ACHN (cell line): ENCODE results near the gene GALNT17.

Experiments
- DNase-seq: peaks from one replicate; pipeline ENCODE4 v3.0.0-alpha.2; 2015
- in situ Hi-C: cut with HindIII; loops from 2 replicates; pipeline ENCODE4 v1.10.0; 2017; ENCODE audit warnings: low sequenced_read_pairs, low pct_ligation_motif_present, low pct_unique_long_range_greater_than_20kb

Gene GALNT17

GRCh38 chr7:71349682-71350481 lies 217.9 kb downstream of the GALNT17 start:
- in situ Hi-C loops = no loop called here
- no peak for DNase-seq

- in situ Hi-C loops = no loop called here
- no peak for DNase-seq
Measured at GRCh38 chr7:71350680-71351079, 218.7 kb downstream of the GALNT17 start.

- in situ Hi-C loops = no loop called here
- DNase-seq = no peak
Measured at GRCh38 chr7:71354716-71355115, 222.8 kb downstream of the GALNT17 start.

- DNase-seq = no peak
- in situ Hi-C loops = no loop called here
Measured at GRCh38 chr7:71361451-71362032, 229.6 kb downstream of the GALNT17 start.

- DNase-seq = no peak
- in situ Hi-C loops = no loop called here
Measured at GRCh38 chr7:71362240-71362639, 230.3 kb downstream of the GALNT17 start.

DNA sequence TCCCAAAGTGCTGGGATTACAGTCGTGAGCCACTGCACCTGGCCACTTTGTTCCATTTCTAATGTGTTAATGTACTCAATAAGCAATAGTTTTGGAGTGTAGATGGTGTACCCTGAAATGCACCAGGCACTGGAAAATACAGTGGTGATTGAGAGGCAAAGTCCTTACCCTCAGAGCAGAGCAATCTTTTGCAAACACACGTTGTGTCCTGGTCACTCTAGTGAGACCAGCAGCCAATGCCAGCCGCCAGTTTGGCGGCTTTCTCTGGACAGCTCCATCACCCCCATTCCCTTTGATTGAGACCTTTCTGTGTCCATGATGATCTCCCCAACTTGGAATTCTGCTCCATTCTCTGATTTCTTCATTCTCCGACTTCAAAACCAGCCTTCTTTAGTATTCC lies 231.3 kb downstream of the GALNT17 start:
- in situ Hi-C loops = no loop called here
- no peak for DNase-seq

GRCh38 chr7:71363627-71364026 lies 231.7 kb downstream of the GALNT17 start:
- in situ Hi-C loops = no loop called here
- no peak for DNase-seq

GRCh38 chr7:71364551-71364950 lies 232.6 kb downstream of the GALNT17 start:
- in situ Hi-C loops = no loop called here

GRCh38 chr7:71372991-71373390 lies 241.0 kb downstream of the GALNT17 start:
- DNase-seq = no peak

More at GRCh38 chr7:71364551-71364950, 232.6 kb downstream of the GALNT17 start:
- DNase-seq = no peak

DNA sequence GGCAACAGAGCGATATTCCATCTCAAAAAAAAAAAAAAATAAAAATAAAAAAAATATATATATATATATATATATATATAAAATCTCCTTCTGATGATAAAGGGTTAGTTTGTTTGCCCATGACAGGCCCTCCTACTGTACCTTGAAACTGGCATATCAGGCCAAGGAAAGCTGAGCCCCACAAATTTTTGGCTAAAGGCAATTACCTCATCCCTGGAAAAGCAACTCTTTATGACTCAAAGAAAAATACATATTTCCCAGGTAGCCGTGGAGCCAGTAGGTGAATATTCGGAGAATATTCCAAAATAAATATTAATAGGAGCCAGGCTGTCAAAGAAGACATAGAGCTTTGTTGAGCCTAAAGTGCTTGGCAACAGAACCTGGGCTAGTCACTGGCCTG lies 245.1 kb downstream of the GALNT17 start:
- in situ Hi-C loops = no loop called here
- no peak for DNase-seq

More at GRCh38 chr7:71372991-71373390, 241.0 kb downstream of the GALNT17 start:
- in situ Hi-C loops = no loop called here

DNA sequence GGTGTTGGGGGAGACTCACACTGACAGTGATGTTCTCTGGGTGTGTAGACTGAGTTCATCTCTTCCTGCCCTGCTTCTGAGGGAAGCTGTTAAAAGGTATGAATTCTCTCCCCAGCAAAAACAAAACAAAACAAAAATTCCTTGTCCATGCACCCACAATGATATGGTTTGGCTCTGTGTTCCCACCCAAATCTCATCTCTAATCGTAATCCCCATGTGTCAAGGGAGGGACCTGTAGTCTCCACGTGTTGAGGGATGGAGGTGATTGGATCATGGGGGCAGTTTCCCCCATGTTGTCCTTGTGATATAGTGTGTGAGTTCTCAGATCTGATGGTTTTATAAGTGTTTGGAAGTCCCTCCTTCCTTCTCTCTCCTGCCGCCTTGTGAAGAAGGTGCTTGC lies 245.5 kb downstream of the GALNT17 start:
- in situ Hi-C loops = no loop called here
- no peak for DNase-seq

- in situ Hi-C loops = no loop called here
Measured at GRCh38 chr7:71384094-71384493, 252.2 kb downstream of the GALNT17 start.

GRCh38 chr7:71385330-71385729 lies 253.4 kb downstream of the GALNT17 start:
- DNase-seq = no peak
- in situ Hi-C loops = no loop called here

More at GRCh38 chr7:71384094-71384493, 252.2 kb downstream of the GALNT17 start:
- no peak for DNase-seq

- in situ Hi-C loops = no loop called here
- no peak for DNase-seq
Measured at GRCh38 chr7:71386152-71386785, 254.3 kb downstream of the GALNT17 start.

GRCh38 chr7:71388181-71388580 lies 256.2 kb downstream of the GALNT17 start:
- in situ Hi-C loops = no loop called here

DNA sequence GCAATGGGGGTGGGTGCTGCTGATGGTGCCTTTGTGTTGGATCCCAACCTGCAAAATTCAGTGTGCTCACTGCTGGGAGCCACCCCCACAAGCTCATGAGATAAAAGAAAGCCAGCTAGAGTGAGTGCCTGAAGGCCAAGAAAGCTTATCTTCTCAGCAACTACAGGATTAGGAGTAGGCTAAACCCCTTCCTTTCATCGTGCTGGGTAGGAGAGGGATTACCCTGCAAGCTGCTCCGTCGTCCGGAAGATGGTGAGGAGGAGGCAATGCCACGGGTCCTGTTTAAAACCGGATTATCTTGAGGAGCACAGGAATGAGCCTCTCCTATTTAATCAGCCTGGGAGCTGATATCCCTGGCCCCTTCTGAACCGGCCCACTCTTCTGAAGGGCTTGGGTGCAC lies 258.0 kb downstream of the GALNT17 start:
- DNase-seq = no peak
- in situ Hi-C loops = no loop called here

More at GRCh38 chr7:71388181-71388580, 256.2 kb downstream of the GALNT17 start:
- DNase-seq = no peak

DNA sequence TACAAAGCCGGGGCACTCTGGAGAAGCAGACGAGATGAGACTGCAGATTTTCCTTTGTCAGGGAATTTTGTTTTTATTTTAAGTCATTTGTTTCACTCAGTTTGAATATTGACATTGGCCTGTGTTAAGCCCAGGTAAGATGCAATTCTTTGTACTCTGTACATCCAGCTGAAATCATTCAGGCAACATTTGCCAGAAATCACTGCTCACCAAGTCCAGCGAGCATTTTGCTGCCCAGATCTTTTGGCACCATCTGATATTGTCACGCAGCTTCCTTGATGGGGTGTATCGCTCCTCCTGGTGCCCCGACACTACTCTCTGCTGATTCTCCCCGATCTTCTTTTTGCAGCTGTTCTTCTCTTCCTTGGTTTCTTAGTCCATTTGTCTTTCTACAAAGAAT lies 261.7 kb downstream of the GALNT17 start:
- in situ Hi-C loops = no loop called here

GRCh38 chr7:71402684-71403083 lies 270.7 kb downstream of the GALNT17 start:
- DNase-seq = no peak
- in situ Hi-C loops = no loop called here

More for the DNA sequence above, 261.7 kb downstream of the GALNT17 start:
- no peak for DNase-seq

- no peak for DNase-seq
- in situ Hi-C loops = no loop called here
Measured at GRCh38 chr7:71403202-71403946, 271.4 kb downstream of the GALNT17 start.
